ENCODE data around the gene KRT35.

Gene KRT35

DNA sequence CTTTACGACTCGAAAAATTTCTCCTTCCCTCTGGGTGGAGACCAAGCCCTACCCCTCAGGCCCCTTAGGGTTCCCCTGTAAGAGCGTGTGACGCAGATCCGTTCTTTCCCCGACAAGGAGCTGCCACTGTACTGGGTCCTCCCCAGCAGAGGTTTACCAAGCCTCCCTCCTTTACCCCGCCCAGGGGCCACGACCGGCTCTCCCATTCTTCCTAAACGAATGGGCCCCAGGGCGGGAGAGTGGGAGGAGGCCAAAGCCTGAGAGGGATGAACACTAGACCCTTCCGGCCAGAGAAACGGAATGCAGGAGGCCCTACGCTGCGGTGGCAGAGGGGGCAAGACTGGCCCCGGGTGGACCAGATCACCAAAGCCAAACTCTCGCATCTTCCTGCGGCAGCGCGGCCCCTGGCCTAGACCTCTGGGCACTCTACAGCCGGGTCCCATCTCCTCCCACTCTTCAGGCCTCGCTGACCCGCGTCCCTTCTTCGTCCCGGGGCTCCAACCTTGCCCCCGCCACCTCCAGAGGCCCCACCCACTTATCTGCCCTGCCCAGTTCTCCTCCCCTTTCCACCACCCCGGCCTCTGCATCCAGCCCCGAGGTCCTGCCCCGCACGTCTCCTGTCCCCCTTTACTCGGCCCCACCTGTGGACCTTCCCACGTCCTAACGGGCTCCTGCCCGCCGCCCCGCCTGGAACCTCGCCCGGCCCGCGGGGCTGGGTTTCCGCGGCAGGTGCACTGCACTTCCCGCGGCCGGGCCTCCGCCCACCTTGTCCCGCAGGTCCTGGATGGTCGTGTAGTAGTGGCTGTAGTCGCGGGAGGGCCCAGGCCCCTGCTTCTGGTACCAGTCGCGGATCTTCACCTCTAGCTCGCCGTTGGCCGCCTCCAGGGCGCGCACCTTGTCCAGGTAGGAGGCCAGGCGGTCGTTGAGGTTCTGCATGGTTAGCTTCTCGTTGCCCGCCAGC, 46.4 kb upstream of the KRT35 start (continued):
- TF ChIP-seq ZNF510 (tag by site-specific recombination; IDR thresholded peaks at IDR 0.05; ENCODE audit: insufficient replicate concordance) (no peak), KLF8 (tag by site-specific recombination; IDR thresholded peaks at IDR 0.05) (peak; percentile 88; the same call in 1 of the 2 replicates), ZNF561 (tag by site-specific recombination; IDR thresholded peaks at IDR 0.05; ENCODE audit: borderline replicate concordance) (peak; percentile 33; the same call in 1 of the 2 replicates), ZNF24 (tag by site-specific recombination; IDR thresholded peaks at IDR 0.05) (0 out of 2 replicates have a peak, but pooled peaks have one; percentile 10), GLI2 (tag by site-specific recombination; IDR thresholded peaks at IDR 0.05; ENCODE audit: borderline replicate concordance, low read depth) (no peak), ZNF366 (tag by site-specific recombination; conservative IDR thresholded peaks at IDR 0.05) (peak; percentile 27; the same call in 1 of the 2 replicates), ZNF426 (tag by site-specific recombination; IDR thresholded peaks at IDR 0.05) (no peak), ZFHX2 (tag by site-specific recombination; conservative IDR thresholded peaks at IDR 0.05) (peak; percentile 93), SCRT2 (tag by site-specific recombination; IDR thresholded peaks at IDR 0.05) (peak; percentile 92), YY1 (tag by site-specific recombination; IDR thresholded peaks at IDR 0.05) (no peak), ZNF239 (tag by site-specific recombination; IDR thresholded peaks at IDR 0.05) (no peak), SCRT1 (tag by site-specific recombination; IDR thresholded peaks at IDR 0.05; ENCODE audit: borderline replicate concordance) (peak; percentile 45; the same call in 1 of the 2 replicates), GLIS1 (tag by site-specific recombination; IDR thresholded peaks at IDR 0.05) (no peak), ZFP3 (tag by site-specific recombination; IDR thresholded peaks at IDR 0.05; ENCODE audit: low read depth) (no peak), ZNF433 (tag by site-specific recombination; IDR thresholded peaks at IDR 0.05; ENCODE audit: low read depth) (no peak), KLF9 (tag by site-specific recombination; IDR thresholded peaks at IDR 0.05; ENCODE audit: low read depth) (peak; percentile 93), ZSCAN16 (tag by site-specific recombination; IDR thresholded peaks at IDR 0.05) (peak; percentile 98), BCL11A (tag by site-specific recombination; IDR thresholded peaks at IDR 0.05; ENCODE audit: low read depth) (peak; percentile 67), SP2 (tag by site-specific recombination; IDR thresholded peaks at IDR 0.05) (peak; percentile 78), ZNF555 (tag by site-specific recombination; conservative IDR thresholded peaks at IDR 0.05) (no peak), ZNF530 (tag by site-specific recombination; IDR thresholded peaks at IDR 0.05; ENCODE audit: low read depth) (no peak), TRIM28 (IDR thresholded peaks at IDR 0.05; ENCODE audit: borderline replicate concordance, low read length) (no peak), ZNF404 (tag by site-specific recombination; IDR thresholded peaks at IDR 0.05) (no peak), ZNF791 (tag by site-specific recombination; IDR thresholded peaks at IDR 0.05) (no peak)
- TF ChIP-seq, protein P1, sequence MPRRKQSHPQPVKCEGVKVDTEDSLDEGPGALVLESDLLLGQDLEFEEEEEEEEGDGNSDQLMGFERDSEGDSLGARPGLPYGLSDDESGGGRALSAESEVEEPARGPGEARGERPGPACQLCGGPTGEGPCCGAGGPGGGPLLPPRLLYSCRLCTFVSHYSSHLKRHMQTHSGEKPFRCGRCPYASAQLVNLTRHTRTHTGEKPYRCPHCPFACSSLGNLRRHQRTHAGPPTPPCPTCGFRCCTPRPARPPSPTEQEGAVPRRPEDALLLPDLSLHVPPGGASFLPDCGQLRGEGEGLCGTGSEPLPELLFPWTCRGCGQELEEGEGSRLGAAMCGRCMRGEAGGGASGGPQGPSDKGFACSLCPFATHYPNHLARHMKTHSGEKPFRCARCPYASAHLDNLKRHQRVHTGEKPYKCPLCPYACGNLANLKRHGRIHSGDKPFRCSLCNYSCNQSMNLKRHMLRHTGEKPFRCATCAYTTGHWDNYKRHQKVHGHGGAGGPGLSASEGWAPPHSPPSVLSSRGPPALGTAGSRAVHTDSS (tag by site-specific recombination; IDR thresholded peaks at IDR 0.05) = no peak
- TF ChIP-seq, protein P2, sequence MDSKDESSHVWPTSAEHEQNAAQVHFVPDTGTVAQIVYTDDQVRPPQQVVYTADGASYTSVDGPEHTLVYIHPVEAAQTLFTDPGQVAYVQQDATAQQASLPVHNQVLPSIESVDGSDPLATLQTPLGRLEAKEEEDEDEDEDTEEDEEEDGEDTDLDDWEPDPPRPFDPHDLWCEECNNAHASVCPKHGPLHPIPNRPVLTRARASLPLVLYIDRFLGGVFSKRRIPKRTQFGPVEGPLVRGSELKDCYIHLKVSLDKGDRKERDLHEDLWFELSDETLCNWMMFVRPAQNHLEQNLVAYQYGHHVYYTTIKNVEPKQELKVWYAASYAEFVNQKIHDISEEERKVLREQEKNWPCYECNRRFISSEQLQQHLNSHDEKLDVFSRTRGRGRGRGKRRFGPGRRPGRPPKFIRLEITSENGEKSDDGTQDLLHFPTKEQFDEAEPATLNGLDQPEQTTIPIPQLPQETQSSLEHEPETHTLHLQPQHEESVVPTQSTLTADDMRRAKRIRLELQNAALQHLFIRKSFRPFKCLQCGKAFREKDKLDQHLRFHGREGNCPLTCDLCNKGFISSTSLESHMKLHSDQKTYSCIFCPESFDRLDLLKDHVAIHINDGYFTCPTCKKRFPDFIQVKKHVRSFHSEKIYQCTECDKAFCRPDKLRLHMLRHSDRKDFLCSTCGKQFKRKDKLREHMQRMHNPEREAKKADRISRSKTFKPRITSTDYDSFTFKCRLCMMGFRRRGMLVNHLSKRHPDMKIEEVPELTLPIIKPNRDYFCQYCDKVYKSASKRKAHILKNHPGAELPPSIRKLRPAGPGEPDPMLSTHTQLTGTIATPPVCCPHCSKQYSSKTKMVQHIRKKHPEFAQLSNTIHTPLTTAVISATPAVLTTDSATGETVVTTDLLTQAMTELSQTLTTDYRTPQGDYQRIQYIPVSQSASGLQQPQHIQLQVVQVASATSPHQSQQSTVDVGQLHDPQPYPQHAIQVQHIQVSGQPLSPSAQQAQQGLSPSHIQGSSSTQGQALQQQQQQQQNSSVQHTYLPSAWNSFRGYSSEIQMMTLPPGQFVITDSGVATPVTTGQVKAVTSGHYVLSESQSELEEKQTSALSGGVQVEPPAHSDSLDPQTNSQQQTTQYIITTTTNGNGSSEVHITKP (tag by site-specific recombination; IDR thresholded peaks at IDR 0.05) = peak; percentile 86
- TF ChIP-seq, protein P3, sequence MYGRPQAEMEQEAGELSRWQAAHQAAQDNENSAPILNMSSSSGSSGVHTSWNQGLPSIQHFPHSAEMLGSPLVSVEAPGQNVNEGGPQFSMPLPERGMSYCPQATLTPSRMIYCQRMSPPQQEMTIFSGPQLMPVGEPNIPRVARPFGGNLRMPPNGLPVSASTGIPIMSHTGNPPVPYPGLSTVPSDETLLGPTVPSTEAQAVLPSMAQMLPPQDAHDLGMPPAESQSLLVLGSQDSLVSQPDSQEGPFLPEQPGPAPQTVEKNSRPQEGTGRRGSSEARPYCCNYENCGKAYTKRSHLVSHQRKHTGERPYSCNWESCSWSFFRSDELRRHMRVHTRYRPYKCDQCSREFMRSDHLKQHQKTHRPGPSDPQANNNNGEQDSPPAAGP (tag by site-specific recombination; IDR thresholded peaks at IDR 0.05) = peak; percentile 68; the same call in 1 of the 2 replicates
- TF ChIP-seq, protein P4, sequence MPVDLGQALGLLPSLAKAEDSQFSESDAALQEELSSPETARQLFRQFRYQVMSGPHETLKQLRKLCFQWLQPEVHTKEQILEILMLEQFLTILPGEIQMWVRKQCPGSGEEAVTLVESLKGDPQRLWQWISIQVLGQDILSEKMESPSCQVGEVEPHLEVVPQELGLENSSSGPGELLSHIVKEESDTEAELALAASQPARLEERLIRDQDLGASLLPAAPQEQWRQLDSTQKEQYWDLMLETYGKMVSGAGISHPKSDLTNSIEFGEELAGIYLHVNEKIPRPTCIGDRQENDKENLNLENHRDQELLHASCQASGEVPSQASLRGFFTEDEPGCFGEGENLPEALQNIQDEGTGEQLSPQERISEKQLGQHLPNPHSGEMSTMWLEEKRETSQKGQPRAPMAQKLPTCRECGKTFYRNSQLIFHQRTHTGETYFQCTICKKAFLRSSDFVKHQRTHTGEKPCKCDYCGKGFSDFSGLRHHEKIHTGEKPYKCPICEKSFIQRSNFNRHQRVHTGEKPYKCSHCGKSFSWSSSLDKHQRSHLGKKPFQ (tag by site-specific recombination; IDR thresholded peaks at IDR 0.05) = no peak
- TF ChIP-seq, protein P5, sequence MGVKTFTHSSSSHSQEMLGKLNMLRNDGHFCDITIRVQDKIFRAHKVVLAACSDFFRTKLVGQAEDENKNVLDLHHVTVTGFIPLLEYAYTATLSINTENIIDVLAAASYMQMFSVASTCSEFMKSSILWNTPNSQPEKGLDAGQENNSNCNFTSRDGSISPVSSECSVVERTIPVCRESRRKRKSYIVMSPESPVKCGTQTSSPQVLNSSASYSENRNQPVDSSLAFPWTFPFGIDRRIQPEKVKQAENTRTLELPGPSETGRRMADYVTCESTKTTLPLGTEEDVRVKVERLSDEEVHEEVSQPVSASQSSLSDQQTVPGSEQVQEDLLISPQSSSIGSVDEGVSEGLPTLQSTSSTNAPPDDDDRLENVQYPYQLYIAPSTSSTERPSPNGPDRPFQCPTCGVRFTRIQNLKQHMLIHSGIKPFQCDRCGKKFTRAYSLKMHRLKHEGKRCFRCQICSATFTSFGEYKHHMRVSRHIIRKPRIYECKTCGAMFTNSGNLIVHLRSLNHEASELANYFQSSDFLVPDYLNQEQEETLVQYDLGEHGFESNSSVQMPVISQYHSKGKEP (tag by site-specific recombination; IDR thresholded peaks at IDR 0.05) = no peak
